Tibial nerve (tissue), 4 donors: ENCODE measurements around the gene OMP.

Experiments
- EP300 ChIP-seq, 2 donors: sonication (generic); formaldehyde crosslinking; IDR thresholded peaks; one replicate each; pipeline ENCODE4 v1.6.1; 2017; ENCODE audit warnings: antibody characterized with exemption in 2 of 2, mild to moderate bottlenecking in 1 of 2
- TF ChIP-seq, protein P1 (sequence below), 5 experiments: fragments of 200-600 bp in 3 of 5; fragments of 450-650 bp in 2 of 5; sonication (generic) in 3 of 5; IDR thresholded peaks; one replicate each; pipeline ENCODE4 v1.5.1; 2016 to 2019; ENCODE audit warnings: antibody characterized with exemption in 5 of 5, mild to moderate bottlenecking in 3 of 5, moderate library complexity in 2 of 5

DNA sequence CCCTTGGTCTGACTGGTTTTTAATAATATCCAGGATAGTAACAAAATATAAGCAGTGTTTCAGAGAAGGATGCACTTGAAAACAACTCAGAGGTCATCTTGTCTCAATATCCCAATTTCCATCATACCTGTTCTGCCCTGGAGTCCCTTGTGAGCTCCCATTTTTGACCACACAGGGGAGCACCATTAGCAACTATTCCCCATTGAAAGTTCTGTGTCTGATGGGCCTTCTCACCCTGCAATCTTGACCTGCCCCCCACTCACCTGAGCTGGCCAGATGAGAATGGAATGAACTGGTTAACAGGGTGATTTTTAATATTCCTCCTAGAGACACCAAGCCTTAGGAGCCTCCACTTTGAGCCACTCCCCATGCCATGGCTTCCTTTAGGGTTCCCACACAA lies 39.7 kb upstream of the OMP start:
- TF ChIP-seq, protein P1, sequence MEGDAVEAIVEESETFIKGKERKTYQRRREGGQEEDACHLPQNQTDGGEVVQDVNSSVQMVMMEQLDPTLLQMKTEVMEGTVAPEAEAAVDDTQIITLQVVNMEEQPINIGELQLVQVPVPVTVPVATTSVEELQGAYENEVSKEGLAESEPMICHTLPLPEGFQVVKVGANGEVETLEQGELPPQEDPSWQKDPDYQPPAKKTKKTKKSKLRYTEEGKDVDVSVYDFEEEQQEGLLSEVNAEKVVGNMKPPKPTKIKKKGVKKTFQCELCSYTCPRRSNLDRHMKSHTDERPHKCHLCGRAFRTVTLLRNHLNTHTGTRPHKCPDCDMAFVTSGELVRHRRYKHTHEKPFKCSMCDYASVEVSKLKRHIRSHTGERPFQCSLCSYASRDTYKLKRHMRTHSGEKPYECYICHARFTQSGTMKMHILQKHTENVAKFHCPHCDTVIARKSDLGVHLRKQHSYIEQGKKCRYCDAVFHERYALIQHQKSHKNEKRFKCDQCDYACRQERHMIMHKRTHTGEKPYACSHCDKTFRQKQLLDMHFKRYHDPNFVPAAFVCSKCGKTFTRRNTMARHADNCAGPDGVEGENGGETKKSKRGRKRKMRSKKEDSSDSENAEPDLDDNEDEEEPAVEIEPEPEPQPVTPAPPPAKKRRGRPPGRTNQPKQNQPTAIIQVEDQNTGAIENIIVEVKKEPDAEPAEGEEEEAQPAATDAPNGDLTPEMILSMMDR (IDR thresholded peaks at IDR 0.05): no peak
- TF ChIP-seq EP300 (IDR thresholded peaks at IDR 0.05): no peak
